Sigmoid colon (tissue), 7 donors: ENCODE data around the gene PDE4A. TPM values are rescaled to one million over a fixed set of nuclear protein-coding genes. Genes with fewer than 3 reads are reported as not detected.
"Not testable (repeated sequence)": the region's sequence is repeated elsewhere in the genome, so short reads cannot be mapped to it uniquely, and the experiment has no call there.

Source experiments
- DNase-seq: peaks from one replicate; pipeline ENCODE4 v3.0.0-alpha.2; 2019
- H3K27ac ChIP-seq, 4 donors: fragments of 200-600 bp; sonication (generic); one replicate each; pipeline ENCODE4 v1.5.1; 2016 to 2019; ENCODE audit warnings: mild to moderate bottlenecking in 1 of 4
- H3K27me3 ChIP-seq, 3 donors: fragments of 200-600 bp; sonication (generic); one replicate each; pipeline ENCODE4 v1.5.1; 2019; ENCODE audit warnings: mild to moderate bottlenecking in 1 of 3
- H3K36me3 ChIP-seq, 4 donors: fragments of 200-600 bp; sonication (generic); one replicate each; pipeline ENCODE4 v1.5.1; 2016 to 2019
- H3K4me1 ChIP-seq, 4 donors: fragments of 200-600 bp; sonication (generic); one replicate each; pipeline ENCODE4 v1.5.1; 2017 to 2019
- H3K4me3 ChIP-seq, 4 donors: fragments of 200-600 bp; sonication (generic); one replicate each; pipeline ENCODE4 v1.5.1; 2017 to 2019; ENCODE audit warnings: mild to moderate bottlenecking in 2 of 4, moderate library complexity in 1 of 4
- H3K9me3 ChIP-seq, 4 donors: fragments of 200-600 bp in 3 of 4; sonication (generic) in 3 of 4; one replicate each; pipeline versions ENCODE4 v1.5.1 to v1.6.1; 2013 to 2019
- CTCF ChIP-seq, 4 experiments: fragments of 450-650 bp in 3 of 4; fragments of 200-600 bp in 1 of 4; IDR thresholded peaks; one replicate each; pipeline ENCODE4 v1.5.1; 2016 to 2019; ENCODE audit warnings: antibody characterized with exemption in 4 of 4, mild to moderate bottlenecking in 3 of 4, moderate library complexity in 2 of 4
- EP300 ChIP-seq, 4 donors: sonication (generic); formaldehyde crosslinking; IDR thresholded peaks; one replicate each; pipeline ENCODE4 v1.6.1; 2017; ENCODE audit warnings: antibody characterized with exemption in 4 of 4
- POLR2A ChIP-seq, 2 donors: fragments of 450-650 bp; IDR thresholded peaks; one replicate each; pipeline ENCODE4 v1.6.1; 2016; ENCODE audit warnings: antibody characterized with exemption in 2 of 2, mild to moderate bottlenecking in 2 of 2, moderate library complexity in 2 of 2
- POLR2AphosphoS5 ChIP-seq, 4 donors: sonication (generic); formaldehyde crosslinking; IDR thresholded peaks; one replicate each; pipeline ENCODE4 v1.6.1; 2017; ENCODE audit warnings: antibody characterized with exemption in 4 of 4
- WGBS, 2 donors: extraction: QIAGEN DNeasy Blood & Tissue Kit; methylation state at CpG; one replicate each; pipeline ENCODE4 v1.1.7; 2013; 5-methylcytosine and 5-hydroxymethylcytosine counted together
- intact Hi-C: fragments of 100-400 bp; cut with DNase I; formaldehyde crosslinking; loops from one replicate; pipeline ENCODE4 v1.15.1; 2023
- polyA plus RNA-seq, 3 donors: library from polyadenylated mRNA; stranded (reverse); fragments of 200-250 nt; gene quantifications; one replicate each; pipeline ENCODE4 v1.2.3, GENCODE V29; 2013
- total RNA-seq, 4 donors: library from RNA; depleted of rRNA; stranded (reverse); fragments of >200 nt; gene quantifications; one replicate each; pipeline ENCODE4 v1.1.0, GENCODE V29; 2016
- donor health status: healthy with polysubstance abuse.
- donor health status: Bipolar disorder and iron deficiency.
- donor health status: healthy.

Gene PDE4A
- total and polyA plus RNA-seq, 7 donors, result 4.2 to 14.7 (median 7.6) TPM

GRCh38 chr19:10450853-10451609, 30.7 kb downstream of the PDE4A start:
- intact Hi-C loops, result no loop called here
- Histone ChIP-seq H3K27me3 (no peaks in the 10 kb centered on the region), H3K27ac (no peak overlapping the region), H3K4me3 (no peak overlapping the region), H3K4me1 (no peaks in the 10 kb centered on the region), H3K36me3 (peaks cover 0 to 50% (median 11%) of the 10 kb centered on the region in 4 donors), H3K9me3 (no peaks in the 10 kb centered on the region)
- no peak for DNase-seq
- TF ChIP-seq EP300 (IDR thresholded peaks at IDR 0.05) (no peak), POLR2A (IDR thresholded peaks at IDR 0.05) (no peak), POLR2AphosphoS5 (IDR thresholded peaks at IDR 0.05) (no peak), CTCF (IDR thresholded peaks at IDR 0.05) (no peak)
- WGBS, 2 donors, result 20 to 68% methylated on average over 25 of the region's 25 CpGs

- WGBS, 2 donors, result 31 to 56% methylated on average over 25 of the region's 25 CpGs
- H3K27me3 ChIP-seq, result no peaks in the 10 kb centered on the region
These were observed 32.6 kb downstream of the PDE4A start for GRCh38 chr19:10452726-10453618.

GRCh38 chr19:10453852-10454251, 33.5 kb downstream of the PDE4A start:
- TF ChIP-seq POLR2AphosphoS5 (IDR thresholded peaks at IDR 0.05) (no peak), POLR2A (IDR thresholded peaks at IDR 0.05) (no peak), CTCF (IDR thresholded peaks at IDR 0.05) (no peak), EP300 (IDR thresholded peaks at IDR 0.05) (no peak)
- 77 to 78% methylated on average over 4 of the region's 4 CpGs for WGBS, 2 donors
- intact Hi-C loops, result no loop called here
- peaks cover 0 to 29% (median 6%) of the 10 kb centered on the region in 4 donors for H3K36me3 ChIP-seq
- no peak overlapping the region for H3K4me3 ChIP-seq
- no peak for DNase-seq
- no peaks in the 10 kb centered on the region for H3K9me3 ChIP-seq
- H3K27me3 ChIP-seq, result no peaks in the 10 kb centered on the region
- H3K27ac ChIP-seq, result no peak overlapping the region
- no peaks in the 10 kb centered on the region for H3K4me1 ChIP-seq

More at GRCh38 chr19:10452726-10453618, 32.6 kb downstream of the PDE4A start:
- intact Hi-C loops, result no loop called here
- peaks cover 0 to 37% (median 9%) of the 10 kb centered on the region in 4 donors for H3K36me3 ChIP-seq
- no peaks in the 10 kb centered on the region for H3K9me3 ChIP-seq
- H3K4me3 ChIP-seq, result no peak overlapping the region
- TF ChIP-seq POLR2AphosphoS5 (IDR thresholded peaks at IDR 0.05), result no peak
- no peak for TF ChIP-seq CTCF (IDR thresholded peaks at IDR 0.05)
- TF ChIP-seq EP300 (IDR thresholded peaks at IDR 0.05), result no peak
- no peak for TF ChIP-seq POLR2A (IDR thresholded peaks at IDR 0.05)
- H3K27ac ChIP-seq, result no peak overlapping the region
- no peak for DNase-seq
- H3K4me1 ChIP-seq, result no peaks in the 10 kb centered on the region

- intact Hi-C loops, result no loop called here
- DNase-seq, result no peak
- H3K4me1 ChIP-seq, result no peaks in the 10 kb centered on the region
- TF ChIP-seq CTCF (IDR thresholded peaks at IDR 0.05), result no peak
- no peak for TF ChIP-seq POLR2A (IDR thresholded peaks at IDR 0.05)
- no peaks in the 10 kb centered on the region for H3K9me3 ChIP-seq
- no peak overlapping the region for H3K4me3 ChIP-seq
- H3K27me3 ChIP-seq, result no peaks in the 10 kb centered on the region
- WGBS, 2 donors, result 56 to 82% methylated on average over 5 of the region's 5 CpGs
- no peak overlapping the region for H3K27ac ChIP-seq
- peaks cover 0 to 28% (median 2%) of the 10 kb centered on the region in 4 donors for H3K36me3 ChIP-seq
These were observed 33.9 kb downstream of the PDE4A start for GRCh38 chr19:10454267-10454666.

- H3K27ac ChIP-seq, H3K4me3 ChIP-seq, H3K9me3 ChIP-seq, intact Hi-C loops, H3K27me3 ChIP-seq, DNase-seq: not testable (repeated sequence)
- peaks cover 0 to 18% (median 1%) of the 10 kb centered on the region in 4 donors for H3K36me3 ChIP-seq
- peaks cover 0 to 13% (median 7%) of the 10 kb centered on the region in 4 donors for H3K4me1 ChIP-seq
- WGBS, 2 donors, result 92 to 94% methylated on average over 7 of the region's 7 CpGs
These were observed 38.4 kb downstream of the PDE4A start for GRCh38 chr19:10458733-10459132.
